Activated naive CD8-positive, alpha-beta T cell treated with anti-CD3 and anti-CD28 coated beads, Interleukin-2, amount 50 U/mL, for 16 hours (primary cell): ENCODE results near the gene ARHGEF33.
"Not testable (repeated sequence)": the region's sequence is repeated elsewhere in the genome, so short reads cannot be mapped to it uniquely, and the experiment has no call there.

Experiments
- DNase-seq: peaks from one replicate; pipeline ENCODE4 v3.0.0-alpha.2; 2020; ENCODE audit warnings: low read depth, low spot score

ARHGEF33 gene

DNA sequence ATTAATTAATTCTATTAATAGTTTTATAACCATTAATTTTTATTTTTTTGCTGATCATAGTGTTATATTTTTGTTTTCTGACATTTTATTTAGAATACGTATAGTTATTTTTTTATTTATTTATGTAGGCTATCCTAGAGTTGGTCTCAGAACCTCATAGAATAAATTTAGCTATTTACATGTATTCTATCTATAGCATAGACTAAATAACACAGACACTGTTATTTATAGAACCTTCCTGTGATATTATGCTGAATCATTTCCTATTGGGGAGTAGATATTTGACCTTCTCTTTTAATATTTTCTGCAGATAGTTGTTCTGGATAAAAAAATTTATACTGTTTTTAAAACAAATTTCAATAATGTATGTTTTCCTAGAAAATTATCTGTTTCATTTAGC, 20.2 kb downstream of the ARHGEF33 start:
- DNase-seq: no peak

DNA sequence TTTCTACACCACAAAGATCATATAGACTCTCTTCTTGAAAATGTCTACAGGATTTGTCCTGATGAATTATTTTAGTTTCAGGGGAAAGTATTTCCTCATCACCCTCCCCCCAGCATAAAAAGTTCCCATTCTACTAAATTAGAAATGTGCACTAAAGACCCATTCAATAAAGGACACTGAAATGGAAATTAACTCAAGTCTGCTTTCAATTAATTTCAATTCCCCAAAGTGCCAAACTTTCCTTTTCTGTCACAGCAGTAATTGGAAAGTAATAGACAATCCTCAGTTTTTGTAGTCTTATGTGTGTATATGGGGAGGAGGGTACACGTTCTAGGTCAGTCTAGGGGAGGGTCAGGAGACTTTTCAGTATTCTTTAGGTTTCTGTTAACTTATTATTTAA, 21.5 kb downstream of the ARHGEF33 start:
- DNase-seq: no peak

DNA sequence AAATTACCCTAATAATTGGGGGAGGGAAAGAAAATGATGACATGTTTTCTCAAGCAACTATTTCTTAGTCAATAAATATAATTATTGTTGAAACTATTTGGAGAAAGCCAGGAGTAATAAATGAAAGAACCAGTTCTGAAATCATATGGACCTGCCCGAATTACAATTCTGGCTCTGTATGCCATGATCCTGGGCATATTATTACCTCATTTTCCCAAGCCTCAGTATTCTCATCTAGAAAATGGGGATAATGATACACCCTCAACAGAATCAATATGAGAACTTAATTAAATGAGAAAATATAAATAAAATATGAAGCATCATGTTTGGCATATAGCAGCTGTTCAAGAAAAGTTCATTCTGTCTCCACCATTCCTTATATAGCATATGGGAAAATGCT, 22.9 kb downstream of the ARHGEF33 start:
- no peak for DNase-seq

DNA sequence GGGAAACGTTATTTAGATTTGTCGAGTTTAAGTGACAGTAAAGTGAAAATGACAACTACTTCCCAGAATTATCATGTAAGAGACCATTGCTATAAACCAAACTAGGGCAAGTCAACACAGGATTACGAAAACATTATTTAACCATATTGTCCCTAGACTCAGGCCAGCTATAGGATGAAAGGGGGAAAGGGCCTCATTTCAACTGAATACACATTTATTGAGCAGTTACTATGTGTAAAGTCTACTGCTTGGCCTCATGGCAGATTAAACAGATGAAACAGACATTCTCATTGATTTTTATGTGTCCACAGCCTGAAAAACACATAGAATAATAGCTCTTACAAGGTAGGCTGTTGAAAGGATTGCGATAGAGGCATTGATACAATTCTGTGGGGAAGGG, 32.7 kb downstream of the ARHGEF33 start:
- DNase-seq: no peak

DNA sequence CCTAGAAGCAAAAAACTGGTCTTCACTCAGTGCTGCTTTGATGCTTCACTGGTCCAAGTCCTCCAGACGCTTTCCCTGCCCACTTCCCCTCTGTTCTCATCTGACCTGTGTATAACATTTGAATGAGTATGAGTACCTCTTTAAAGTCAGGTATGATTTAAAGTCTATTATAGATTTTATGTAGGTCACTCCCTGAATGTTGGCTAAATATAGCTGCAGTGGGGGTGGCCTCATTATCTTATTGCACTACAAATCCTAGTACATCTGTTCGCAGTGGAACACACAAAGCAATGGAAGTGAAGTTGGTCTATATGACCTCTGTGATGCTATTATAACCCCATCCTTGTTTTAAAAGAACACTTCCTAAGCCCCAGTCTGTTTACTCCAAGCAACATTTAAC, 33.2 kb downstream of the ARHGEF33 start:
- DNase-seq: no peak

DNA sequence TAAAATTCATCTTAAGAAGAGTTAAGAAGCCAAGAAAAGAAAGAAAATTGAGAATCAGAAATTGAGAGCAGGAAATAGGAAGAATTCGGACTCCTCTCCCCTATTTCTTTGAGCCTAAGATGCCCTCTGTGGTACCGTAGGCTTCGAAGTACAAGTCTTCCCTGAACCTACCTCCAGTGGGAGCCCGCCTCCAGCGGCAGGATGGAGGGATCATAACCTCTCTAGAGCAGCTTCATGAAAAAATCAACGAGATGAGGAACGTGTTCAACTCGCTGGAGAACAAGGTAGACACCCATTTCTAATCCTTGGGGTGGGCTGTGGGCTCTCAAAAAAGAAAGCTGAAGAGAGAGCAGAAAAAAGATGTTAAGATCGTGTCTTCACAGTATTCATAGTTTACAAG, 36.3 kb downstream of the ARHGEF33 start:
- DNase-seq: no peak

DNA sequence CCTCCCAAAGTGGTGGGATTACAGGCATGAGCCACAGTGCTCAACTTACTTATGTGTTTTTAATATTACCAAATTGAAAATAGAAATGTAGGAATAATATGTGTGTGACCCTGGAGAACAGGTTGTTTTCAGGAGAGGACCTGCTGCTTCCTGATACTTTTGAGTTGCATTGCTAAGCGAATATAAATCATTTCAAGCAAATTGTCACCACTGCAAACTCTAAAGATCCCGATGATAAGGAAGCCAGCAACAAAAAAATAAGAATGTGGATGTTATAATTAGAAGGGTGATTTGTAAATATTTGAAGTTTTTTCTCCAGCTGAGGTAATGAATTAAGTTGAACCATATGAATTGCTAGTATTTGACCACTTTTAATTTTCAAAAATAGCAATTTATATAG, 40.9 kb downstream of the ARHGEF33 start:
- DNase-seq: no peak

DNA sequence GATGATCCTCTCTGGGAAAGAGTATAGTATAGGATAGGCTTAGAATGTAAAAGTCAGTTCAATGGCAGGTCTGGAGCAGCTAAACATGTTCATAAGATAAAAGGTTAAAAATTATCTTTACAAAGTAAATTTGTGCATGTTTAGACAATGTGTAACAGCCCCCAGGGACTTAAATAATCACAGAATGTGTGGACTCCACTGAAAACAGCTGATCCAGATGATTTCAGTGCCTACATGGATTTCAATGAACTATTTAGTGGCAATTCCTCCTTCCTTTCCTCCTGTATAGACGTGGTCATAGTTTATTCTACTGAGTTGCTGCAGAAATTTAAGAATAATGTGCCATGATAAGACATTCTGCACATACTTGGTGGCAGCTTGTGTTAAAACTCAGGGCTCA, 42.9 kb downstream of the ARHGEF33 start:
- DNase-seq: no peak

DNA sequence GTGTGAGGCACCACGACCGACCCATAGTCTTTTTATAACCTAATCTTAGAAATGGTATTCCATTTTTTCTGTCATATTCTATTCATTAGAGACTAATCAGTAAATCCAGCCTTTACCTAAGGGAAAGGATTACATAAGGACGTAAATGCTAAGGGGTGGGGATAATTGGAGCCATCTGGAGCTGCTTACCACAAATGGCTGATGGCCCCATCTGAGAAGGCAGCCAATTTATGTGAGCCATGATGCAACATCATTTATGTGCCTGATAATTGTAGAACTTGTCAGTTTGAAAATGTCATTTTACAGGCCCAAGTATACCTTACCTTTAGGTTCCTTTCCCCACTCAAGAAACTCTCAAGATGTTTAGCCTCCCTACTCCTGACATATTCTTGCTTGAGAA, 44.0 kb downstream of the ARHGEF33 start:
- no peak for DNase-seq

DNA sequence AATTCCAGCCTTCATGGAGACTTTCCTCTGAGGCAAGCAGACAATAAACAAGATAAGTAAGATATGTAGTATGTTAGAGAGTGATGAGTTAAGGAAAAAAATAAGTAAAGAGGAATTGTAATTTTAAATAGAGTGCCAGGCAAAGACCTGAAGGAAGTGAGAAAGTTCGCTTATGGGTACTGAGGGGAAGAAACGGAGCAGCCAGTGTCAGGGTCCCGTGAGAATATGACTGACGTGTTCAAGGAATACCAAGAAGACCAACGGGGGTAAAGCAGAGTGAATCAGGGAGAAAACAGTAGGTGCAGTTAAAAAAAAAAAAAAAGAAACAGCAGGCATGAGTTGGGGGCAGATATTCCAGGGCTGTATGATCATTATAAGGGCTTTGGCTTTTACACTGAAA, 45.1 kb downstream of the ARHGEF33 start:
- no peak for DNase-seq

DNA sequence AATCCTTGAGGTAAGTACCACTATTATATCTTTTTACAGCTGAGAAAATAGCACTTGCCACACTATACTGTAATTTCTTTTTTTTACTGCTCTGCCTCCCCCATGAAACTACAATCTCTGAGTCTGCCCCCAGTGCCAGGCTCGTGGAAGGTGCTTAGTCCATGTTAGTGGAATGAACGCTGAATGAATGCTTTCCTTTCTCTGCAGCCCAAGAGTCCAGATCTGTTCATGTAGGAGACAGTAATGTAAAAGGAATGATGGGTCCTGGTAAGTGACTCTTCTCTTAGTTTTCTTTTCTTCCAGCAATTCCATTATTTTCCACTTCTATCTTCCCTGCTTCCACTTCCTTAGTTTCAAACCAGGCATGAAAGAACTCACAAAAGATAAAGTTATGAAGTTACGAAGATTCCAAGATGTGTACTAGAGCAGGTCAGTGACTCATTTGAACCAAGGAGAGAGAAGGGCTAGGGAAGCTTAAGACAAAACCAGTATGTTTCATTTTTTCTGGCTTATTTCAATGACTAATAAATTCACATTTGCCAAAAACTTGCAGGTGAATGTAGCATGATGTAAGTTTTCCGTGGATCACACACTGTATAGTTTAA, 46.0 kb downstream of the ARHGEF33 start:
- no peak for DNase-seq

DNA sequence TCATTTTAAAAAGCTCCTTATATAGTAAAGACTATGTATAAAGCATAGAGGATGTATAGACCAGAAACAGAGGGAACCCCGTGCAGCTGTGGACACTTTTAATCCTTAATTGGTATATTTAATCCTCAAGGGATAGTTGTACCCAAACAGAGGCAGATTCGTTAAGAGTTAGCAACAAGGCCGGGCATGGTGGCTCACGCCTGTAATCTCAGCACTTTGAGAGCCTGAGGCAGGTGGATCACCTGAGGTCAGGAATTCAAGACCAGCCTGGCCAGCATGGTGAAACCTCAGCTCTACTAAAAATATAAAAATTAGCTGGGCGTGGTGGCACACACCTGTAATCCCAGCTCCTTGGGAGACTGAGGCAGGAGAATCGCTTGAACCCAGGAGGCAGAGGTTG, 46.8 kb downstream of the ARHGEF33 start:
- not testable (repeated sequence) for DNase-seq

DNA sequence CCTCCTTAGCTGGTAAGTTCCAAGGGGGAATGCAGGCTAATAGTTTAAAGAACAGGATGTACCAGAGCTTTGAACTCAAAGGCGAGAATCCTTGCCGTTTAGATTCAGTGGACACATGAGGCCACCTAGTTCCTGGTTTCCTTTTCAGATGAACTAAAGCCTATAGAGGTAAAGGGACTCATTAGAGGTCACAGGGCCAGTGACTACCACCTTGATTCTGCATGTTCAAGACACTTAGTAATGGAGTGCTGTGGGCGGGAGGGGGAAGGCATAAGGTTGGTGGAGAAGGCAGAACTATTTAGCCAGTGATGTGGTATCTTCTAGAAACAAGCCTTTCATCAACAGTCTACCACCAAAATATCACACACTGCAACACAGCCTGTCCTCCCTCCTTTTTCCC, 47.9 kb downstream of the ARHGEF33 start:
- no peak for DNase-seq

DNA sequence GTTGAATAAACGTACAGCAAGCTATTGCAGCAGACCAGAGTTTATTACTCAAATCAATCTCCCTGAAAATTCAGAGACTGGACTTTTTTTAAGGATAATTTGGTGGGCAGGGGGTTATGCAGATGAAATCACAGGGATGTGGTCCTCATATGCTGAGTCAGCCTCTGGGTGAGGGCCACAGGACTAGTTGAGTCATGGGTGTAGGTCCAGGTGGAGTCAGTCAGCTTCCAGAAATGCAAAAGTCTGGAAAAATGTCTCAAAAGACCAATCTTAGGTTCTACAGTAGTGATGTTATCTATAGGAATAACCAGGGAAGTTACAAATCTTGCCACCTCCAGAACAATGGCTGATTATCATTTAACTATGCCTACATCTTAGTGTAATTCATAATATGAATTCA, 51.1 kb downstream of the ARHGEF33 start:
- no peak for DNase-seq

DNA sequence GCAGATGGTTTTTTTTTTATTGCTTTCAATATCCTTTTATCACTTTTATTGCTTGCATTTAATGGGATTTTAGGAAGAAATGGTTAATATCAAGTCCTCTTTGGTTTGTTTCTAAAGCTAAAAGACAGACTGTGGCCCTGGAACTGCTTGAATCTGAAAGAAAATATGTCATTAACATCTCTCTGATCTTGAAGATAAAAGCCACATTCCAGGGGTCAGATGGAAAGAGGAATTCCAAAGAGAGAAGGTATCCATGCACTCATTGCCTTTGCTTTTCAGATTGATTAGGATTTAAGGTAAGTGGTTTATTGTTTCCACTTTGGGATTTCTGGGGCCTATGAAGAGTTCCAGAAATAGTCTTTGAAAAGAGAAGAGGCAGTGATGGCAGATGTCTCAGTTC, 54.1 kb downstream of the ARHGEF33 start:
- no peak for DNase-seq

DNA sequence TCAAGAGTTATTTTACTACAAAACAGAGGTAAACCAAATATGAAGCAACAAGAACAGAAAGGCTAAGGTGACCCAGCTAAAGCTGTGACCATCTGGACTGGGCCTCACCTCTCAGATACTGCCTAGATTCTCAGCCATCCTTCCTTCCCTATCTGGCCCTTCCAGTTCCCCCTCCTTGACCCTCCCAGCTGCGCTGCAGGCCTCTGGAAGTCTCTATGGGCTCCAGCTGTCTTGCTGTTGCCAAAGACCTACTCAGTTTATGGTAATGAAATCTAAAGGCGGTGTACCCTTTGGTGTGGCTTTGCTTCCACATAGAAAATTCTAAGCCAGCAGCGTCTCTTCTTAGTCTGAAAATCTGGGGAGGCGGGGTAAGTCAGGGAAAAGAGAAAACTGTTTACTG, 55.7 kb downstream of the ARHGEF33 start:
- DNase-seq: no peak

DNA sequence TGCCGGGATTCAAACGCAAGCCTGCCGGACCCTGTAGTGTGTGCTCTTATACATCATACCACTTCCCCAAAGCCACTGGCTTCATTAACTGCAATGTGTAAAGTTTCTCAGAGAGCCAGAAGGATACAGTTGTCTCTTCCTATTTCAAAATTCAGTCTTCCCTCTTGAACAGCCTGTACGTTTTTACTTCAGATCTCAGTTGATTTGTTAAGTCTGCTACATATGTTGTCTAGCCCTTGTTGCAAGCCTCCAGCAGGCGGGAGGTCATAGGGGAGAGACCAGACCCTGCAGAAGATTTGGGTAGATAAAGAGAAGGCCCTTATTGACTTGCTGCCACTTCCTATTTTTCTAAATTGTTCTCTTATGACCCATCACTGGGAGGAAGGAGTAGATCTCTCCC, 56.2 kb downstream of the ARHGEF33 start:
- no peak for DNase-seq

DNA sequence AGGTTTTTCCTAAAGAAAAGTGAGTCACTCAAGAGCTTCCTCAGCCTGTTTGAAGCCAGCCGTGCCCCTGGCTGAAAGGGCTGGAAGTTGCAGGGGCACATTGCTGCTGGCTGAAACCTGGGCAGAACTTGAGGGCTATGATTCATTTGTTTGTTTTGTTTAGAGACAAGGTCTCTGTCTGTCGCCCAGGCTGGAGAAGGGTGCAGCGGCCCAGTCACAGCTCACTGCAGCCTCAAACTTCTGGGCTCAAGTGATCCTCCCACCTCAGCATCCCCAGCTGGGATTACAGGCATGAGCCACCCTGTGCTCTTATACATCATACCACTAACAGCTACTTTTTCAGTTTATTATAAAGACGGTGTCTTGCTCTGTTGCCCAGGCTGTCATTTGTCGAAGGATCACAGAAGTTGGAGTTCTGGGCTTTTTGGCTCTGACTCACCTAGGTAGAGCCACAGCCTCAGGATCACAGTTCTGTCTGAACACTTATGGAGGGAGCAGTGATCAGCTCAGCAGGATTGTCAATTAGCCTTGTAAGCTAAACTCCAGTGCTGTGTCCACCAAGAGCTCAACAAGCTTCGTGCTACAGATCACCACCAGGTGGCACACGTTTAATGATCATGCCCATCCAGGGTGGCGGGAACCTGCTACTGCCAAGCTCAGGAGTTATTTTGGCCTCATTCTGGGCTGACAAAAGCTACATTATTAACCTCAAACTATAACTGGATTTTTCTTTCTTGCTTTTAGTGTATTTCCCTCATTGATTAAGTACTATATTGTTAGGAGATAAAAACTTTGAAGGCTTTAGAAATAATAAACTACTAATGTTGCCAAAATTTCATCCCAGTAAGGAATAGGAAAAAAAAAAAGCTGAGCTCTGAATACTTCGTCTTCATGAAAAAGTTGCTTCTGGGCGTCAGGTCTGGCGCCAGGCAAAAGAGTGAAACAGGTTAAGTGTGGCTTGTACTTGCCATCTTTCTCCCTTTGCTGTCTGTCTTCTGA, 57.9 kb downstream of the ARHGEF33 start:
- peak; percentile 27 for DNase-seq

DNA sequence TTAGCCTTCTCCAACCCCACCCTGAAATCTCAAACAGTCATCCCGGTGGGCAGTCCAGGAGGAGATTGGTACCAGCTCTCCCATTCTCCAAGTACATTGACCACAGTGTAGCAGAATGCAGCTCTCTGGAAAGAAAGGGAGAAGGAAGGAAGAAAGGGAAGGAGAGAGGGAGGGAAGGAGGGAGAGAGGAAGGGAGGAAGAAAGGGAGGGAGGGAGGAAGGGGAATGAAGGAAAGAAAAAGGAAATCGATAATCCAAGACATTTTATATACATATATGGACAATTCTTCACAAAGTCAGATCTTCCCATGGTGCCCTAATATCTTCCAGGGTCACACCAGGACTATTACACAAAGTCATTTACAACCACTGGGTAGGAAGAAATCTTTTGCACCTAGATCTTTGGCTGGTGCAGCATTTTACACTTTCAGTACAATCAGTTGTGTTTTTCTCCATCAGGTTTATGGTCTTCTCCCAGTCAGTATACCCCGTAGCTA, 58.8 kb downstream of the ARHGEF33 start:
- no peak for DNase-seq

DNA sequence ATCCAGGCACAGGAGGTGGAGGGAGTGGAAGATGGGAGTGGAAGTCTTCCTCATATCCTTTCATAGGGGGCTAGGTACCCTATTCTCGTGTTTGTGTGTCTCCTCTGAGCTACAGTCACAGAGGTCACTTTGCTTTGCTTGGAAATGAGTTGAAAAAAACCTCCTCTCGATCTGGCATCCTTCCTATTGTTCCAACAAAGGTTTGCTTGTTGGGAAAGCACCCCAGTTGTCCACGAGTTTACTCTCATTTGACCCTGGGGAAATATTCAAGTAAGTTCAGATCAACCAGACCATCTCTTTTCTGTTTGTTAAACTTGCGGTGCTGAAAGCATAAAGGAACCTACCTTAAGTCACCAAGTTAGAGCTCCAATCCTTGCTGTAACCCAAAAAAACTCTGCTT, 59.3 kb downstream of the ARHGEF33 start:
- no peak for DNase-seq

DNA sequence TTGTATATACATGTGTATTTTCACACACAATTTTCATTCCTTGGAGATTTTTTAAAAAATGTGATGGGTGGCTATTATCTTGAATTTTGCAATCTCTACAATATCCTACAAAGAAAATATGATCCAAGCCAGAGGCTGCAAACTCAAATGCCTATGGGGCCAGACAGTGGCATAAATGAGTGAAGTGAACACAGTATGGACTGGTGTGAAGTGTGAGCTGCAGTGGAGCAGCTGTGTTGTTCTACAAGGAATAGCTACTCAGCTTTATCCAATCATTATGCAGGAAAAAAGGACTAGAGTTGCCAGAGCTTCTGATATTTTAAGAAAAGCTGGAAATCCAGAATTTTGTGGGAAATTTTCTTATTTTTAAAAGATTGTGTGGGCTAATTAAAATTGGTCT, 62.1 kb downstream of the ARHGEF33 start:
- DNase-seq: no peak

DNA sequence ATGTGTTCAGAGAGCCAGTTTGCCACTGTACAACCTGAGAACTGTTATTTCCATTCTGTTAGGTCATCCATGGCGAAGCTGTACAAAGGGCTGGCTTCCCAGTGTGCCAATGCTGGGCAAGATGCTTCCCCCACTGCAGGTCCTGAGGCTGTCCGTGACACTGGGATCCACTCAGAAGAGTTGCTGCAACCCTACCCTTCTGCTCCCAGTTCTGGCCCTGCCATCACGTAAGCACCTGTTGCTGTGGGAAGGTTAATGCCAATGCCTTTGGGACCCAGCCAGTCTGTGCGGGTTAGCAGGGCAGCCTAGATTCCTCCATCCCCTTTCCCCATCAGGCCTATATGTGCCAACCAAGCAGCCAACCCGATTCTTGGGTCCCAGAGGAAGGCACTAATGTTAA, 68.3 kb downstream of the ARHGEF33 start:
- no peak for DNase-seq

DNA sequence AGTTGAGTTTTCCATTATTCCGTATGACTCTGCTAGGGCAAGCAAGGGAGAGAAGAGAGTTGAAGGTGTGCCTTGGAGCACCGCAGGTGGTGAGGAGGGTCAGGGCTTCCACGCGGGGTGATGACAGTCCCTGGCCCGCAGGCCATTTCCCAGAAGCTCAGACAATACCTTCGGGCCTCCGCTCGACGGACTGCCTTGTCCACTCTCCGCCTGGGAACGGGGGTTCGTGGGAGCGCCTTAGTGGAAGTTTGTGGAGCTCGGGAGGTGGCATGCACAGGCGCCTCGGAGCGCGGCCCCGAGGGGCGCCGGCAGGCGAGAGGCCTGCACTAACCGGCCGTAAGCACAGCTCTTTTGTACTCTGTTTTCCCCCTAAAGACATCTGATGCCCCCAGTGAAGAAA, 69.8 kb downstream of the ARHGEF33 start:
- DNase-seq: no peak
